Body of pancreas (tissue), 4 donors: Measurements from ENCODE around the gene HSF2.

Experiments used
- CTCF ChIP-seq, 7 experiments: fragments of 450-650 bp in 4 of 7; fragments of 200-600 bp in 3 of 7; sonication (generic) in 3 of 7; IDR thresholded peaks; one replicate each; pipeline ENCODE4 v1.5.1; 2016 to 2019; ENCODE audit warnings: antibody characterized with exemption in 7 of 7
- POLR2A ChIP-seq, 3 donors: fragments of 450-650 bp; IDR thresholded peaks; one replicate each; pipeline ENCODE4 v1.6.1; 2016; ENCODE audit warnings: antibody characterized with exemption in 3 of 3, mild to moderate bottlenecking in 2 of 3

GRCh38 chr6:122472022-122472340, 72.5 kb downstream of the HSF2 start:
- TF ChIP-seq POLR2A (IDR thresholded peaks at IDR 0.05) (no peak), CTCF (IDR thresholded peaks at IDR 0.05) (no peak)
